ENCODE measurements around the gene ATAD3C.

DNA sequence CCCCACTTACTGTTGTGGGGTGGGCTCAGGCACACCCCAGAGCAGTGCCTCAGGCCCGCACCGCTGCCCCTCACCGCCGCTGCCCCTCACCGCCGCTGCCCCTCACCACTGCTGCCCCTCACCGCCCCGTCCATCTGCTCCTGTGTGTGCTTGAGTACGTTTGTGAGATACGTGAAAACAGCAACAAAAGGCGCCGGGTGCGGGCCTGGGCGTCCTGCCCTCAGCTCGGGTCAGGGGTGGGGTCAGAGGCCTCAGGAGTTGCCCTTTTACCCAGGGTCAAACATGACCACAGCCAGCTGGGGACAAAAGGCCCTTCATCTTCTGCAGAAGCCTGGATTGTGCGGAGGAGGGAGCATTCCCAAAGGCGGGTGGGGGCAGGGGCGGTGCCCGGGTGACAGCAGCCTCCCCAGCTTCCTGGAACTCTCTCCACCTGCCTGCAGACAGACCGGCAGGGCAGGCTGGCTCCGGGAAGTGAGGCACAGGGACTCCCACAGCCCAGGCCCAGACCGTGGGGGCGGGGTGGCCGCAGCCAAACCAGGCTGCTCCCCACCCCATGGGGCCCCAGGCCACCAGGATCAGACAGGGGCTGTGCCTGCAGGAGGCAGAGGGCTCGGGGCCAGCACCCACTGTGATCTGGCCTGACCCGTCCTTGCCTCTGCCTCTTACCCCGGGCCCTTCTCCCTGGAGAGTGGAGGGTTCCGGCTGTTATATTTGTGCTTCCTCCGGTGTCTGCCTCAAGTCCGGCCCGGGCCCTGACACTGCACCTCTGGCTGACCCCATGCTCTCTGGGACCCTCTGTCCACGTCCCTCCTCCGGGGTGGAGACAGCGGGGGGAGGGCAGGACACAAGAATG, 16.3 kb upstream of the ATAD3C start:
- TF ChIP-seq ZNF623 (tag by site-specific recombination; IDR thresholded peaks at IDR 0.05) (no peak), ZNF548 (tag by site-specific recombination; IDR thresholded peaks at IDR 0.05) (no peak), KLF10 (tag by site-specific recombination; IDR thresholded peaks at IDR 0.05) (no peak), HOXD13 (CRISPR knock-in tag; IDR thresholded peaks at IDR 0.05; ENCODE audit: borderline replicate concordance) (no peak), MYNN (tag by site-specific recombination; IDR thresholded peaks at IDR 0.05; ENCODE audit: borderline replicate concordance) (no peak), ZNF223 (tag by site-specific recombination; IDR thresholded peaks at IDR 0.05) (no peak), ZNF585B (tag by site-specific recombination; IDR thresholded peaks at IDR 0.05) (no peak), ZNF549 (tag by site-specific recombination; IDR thresholded peaks at IDR 0.05) (no peak)
- TF ChIP-seq, protein P1, sequence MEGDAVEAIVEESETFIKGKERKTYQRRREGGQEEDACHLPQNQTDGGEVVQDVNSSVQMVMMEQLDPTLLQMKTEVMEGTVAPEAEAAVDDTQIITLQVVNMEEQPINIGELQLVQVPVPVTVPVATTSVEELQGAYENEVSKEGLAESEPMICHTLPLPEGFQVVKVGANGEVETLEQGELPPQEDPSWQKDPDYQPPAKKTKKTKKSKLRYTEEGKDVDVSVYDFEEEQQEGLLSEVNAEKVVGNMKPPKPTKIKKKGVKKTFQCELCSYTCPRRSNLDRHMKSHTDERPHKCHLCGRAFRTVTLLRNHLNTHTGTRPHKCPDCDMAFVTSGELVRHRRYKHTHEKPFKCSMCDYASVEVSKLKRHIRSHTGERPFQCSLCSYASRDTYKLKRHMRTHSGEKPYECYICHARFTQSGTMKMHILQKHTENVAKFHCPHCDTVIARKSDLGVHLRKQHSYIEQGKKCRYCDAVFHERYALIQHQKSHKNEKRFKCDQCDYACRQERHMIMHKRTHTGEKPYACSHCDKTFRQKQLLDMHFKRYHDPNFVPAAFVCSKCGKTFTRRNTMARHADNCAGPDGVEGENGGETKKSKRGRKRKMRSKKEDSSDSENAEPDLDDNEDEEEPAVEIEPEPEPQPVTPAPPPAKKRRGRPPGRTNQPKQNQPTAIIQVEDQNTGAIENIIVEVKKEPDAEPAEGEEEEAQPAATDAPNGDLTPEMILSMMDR (tag by site-specific recombination; IDR thresholded peaks at IDR 0.05), result no peak
- TF ChIP-seq, protein P2, sequence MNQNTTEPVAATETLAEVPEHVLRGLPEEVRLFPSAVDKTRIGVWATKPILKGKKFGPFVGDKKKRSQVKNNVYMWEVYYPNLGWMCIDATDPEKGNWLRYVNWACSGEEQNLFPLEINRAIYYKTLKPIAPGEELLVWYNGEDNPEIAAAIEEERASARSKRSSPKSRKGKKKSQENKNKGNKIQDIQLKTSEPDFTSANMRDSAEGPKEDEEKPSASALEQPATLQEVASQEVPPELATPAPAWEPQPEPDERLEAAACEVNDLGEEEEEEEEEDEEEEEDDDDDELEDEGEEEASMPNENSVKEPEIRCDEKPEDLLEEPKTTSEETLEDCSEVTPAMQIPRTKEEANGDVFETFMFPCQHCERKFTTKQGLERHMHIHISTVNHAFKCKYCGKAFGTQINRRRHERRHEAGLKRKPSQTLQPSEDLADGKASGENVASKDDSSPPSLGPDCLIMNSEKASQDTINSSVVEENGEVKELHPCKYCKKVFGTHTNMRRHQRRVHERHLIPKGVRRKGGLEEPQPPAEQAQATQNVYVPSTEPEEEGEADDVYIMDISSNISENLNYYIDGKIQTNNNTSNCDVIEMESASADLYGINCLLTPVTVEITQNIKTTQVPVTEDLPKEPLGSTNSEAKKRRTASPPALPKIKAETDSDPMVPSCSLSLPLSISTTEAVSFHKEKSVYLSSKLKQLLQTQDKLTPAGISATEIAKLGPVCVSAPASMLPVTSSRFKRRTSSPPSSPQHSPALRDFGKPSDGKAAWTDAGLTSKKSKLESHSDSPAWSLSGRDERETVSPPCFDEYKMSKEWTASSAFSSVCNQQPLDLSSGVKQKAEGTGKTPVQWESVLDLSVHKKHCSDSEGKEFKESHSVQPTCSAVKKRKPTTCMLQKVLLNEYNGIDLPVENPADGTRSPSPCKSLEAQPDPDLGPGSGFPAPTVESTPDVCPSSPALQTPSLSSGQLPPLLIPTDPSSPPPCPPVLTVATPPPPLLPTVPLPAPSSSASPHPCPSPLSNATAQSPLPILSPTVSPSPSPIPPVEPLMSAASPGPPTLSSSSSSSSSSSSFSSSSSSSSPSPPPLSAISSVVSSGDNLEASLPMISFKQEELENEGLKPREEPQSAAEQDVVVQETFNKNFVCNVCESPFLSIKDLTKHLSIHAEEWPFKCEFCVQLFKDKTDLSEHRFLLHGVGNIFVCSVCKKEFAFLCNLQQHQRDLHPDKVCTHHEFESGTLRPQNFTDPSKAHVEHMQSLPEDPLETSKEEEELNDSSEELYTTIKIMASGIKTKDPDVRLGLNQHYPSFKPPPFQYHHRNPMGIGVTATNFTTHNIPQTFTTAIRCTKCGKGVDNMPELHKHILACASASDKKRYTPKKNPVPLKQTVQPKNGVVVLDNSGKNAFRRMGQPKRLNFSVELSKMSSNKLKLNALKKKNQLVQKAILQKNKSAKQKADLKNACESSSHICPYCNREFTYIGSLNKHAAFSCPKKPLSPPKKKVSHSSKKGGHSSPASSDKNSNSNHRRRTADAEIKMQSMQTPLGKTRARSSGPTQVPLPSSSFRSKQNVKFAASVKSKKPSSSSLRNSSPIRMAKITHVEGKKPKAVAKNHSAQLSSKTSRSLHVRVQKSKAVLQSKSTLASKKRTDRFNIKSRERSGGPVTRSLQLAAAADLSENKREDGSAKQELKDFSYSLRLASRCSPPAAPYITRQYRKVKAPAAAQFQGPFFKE (tag by site-specific recombination; IDR thresholded peaks at IDR 0.05; ENCODE audit: borderline replicate concordance), result no peak
- TF ChIP-seq, protein P3, sequence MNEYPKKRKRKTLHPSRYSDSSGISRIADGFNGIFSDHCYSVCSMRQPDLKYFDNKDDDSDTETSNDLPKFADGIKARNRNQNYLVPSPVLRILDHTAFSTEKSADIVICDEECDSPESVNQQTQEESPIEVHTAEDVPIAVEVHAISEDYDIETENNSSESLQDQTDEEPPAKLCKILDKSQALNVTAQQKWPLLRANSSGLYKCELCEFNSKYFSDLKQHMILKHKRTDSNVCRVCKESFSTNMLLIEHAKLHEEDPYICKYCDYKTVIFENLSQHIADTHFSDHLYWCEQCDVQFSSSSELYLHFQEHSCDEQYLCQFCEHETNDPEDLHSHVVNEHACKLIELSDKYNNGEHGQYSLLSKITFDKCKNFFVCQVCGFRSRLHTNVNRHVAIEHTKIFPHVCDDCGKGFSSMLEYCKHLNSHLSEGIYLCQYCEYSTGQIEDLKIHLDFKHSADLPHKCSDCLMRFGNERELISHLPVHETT (tag by site-specific recombination; IDR thresholded peaks at IDR 0.05), result no peak
- TF ChIP-seq, protein P4, sequence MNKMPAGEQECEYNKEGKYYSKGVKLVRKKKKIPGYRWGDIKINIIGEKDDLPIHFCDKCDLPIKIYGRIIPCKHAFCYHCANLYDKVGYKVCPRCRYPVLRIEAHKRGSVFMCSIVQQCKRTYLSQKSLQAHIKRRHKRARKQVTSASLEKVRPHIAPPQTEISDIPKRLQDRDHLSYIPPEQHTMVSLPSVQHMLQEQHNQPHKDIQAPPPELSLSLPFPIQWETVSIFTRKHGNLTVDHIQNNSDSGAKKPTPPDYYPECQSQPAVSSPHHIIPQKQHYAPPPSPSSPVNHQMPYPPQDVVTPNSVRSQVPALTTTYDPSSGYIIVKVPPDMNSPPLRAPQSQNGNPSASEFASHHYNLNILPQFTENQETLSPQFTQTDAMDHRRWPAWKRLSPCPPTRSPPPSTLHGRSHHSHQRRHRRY (tag by site-specific recombination; IDR thresholded peaks at IDR 0.05), result no peak

Measured in HEK293 (cell line).